ENCODE measurements around the gene SIK3. TPM values are rescaled to one million over a fixed set of nuclear protein-coding genes. Genes with fewer than 3 reads are reported as not detected.

The SIK3 gene
- total and polyA plus RNA-seq, 12 donors, result 11.7 to 176 (median 25.2) TPM

DNA sequence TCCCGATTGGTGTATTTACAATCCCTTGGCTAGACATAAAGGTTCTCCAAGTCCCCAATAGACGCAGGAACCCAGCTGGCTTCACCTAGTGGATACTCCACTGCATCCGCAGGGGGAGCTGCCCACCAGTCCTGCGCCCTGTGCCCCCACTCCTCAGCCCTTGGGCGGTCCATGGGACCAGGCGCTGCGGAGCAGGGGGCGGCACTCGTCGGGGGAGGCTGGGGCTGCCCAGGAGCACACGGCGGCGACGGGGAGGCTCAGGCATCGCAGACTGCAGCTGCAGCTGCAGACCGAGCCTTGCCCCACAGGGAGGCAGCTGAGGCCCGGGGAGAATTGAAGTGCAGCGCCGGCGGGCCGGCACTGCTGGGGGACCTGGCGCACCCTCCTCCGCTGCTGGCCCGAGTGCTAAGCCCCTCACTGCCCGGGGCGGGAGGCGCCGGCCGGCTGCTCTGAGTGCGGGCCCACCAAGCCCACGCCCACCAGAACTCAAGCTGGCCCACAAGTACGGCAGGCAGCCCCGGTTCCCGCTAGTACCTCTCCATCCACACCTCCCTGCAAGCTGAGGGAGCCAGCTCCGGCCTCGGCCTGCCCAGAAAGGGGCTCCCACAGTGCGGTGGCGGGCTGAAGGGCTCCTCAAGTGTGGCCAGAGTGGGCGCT, 12.2 kb upstream of the SIK3 start:
- intact Hi-C loops (cut with DNase I), result loop anchor here in 1 of 2 donors (5.0 kb wide), 1 partner anchor 233 kb away; no protein-coding TSS in a partner anchor
- Histone ChIP-seq H3K9me3 (replicated peaks in 1 of 3) (no peaks in the 10 kb centered on the region), H3K27ac (no peak overlapping the region), H3K4me1 (replicated peaks in 1 of 2) (no peaks in the 10 kb centered on the region), H3K4me3 (no peak overlapping the region), H3K27me3 (no peaks in the 10 kb centered on the region), H3K36me3 (replicated peaks in 1 of 2) (no peaks in the 10 kb centered on the region)
- WGBS, 4 donors, result 88 to 95% (median 92%) methylated on average over 6 to 39 of the region's 39 CpGs
- no peak for TF ChIP-seq POLR2A (IDR thresholded peaks at IDR 0.05)
- TF ChIP-seq, protein P1, sequence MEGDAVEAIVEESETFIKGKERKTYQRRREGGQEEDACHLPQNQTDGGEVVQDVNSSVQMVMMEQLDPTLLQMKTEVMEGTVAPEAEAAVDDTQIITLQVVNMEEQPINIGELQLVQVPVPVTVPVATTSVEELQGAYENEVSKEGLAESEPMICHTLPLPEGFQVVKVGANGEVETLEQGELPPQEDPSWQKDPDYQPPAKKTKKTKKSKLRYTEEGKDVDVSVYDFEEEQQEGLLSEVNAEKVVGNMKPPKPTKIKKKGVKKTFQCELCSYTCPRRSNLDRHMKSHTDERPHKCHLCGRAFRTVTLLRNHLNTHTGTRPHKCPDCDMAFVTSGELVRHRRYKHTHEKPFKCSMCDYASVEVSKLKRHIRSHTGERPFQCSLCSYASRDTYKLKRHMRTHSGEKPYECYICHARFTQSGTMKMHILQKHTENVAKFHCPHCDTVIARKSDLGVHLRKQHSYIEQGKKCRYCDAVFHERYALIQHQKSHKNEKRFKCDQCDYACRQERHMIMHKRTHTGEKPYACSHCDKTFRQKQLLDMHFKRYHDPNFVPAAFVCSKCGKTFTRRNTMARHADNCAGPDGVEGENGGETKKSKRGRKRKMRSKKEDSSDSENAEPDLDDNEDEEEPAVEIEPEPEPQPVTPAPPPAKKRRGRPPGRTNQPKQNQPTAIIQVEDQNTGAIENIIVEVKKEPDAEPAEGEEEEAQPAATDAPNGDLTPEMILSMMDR (IDR thresholded peaks at IDR 0.05), result no peak
- no peak for DNase-seq

DNA sequence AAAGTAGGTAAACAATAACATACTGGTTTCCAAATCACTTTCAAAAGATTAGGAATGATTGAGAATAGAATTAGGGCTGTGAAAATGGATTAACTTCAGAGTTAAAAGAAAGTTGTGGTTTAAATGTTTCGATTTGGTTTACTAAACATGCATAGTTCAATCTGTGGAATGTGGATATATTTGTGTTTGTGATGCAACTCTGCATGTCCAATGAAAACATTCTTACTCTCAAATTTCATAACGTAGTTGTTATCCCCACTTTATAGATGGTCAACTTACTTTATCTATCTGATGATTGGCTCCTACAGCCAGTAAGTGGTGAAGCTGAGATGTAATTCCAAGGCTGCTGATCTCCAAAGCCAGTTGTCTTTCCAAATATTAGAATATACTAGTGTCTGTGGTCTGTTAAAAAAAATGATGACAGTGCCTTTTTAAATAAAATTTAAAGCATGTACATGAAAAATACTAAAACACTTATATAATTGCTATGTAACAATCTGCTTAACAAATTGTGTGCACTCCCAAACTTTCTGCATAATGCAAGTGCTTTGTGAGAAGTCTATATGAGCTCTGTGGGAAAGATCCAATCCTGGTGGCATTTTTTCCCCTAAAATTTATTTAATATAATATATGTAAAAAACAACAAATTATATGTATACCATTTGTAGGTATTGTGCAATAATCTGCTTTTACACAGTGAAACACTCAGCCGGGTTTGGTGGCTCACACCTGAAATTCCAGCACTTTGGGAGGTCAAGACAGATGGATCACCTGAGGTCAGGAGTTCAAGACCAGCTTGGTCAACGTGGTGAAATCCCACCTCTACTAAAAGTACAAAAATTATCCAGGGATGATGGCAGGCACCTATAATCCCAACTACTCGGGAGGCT, 9.7 kb upstream of the SIK3 start:
- no peak for TF ChIP-seq POLR2A (IDR thresholded peaks at IDR 0.05)
- TF ChIP-seq, protein P1 (IDR thresholded peaks at IDR 0.05), result no peak
- Histone ChIP-seq H3K9me3 (replicated peaks in 1 of 3) (no peaks in the 10 kb centered on the region), H3K27me3 (no peaks in the 10 kb centered on the region), H3K36me3 (replicated peaks in 1 of 2) (no peaks in the 10 kb centered on the region), H3K27ac (no peak overlapping the region), H3K4me3 (no peak overlapping the region), H3K4me1 (replicated peaks in 1 of 2) (no peaks in the 10 kb centered on the region)
- WGBS, 4 donors, result 45 to 61% (median 55%) methylated on average over 5 of the region's 5 CpGs
- no peak for DNase-seq
- intact Hi-C loops (cut with DNase I), result loop anchor here (2.0 to 10.0 kb wide), 3 partner anchors 229 to 316 kb away; partner anchors contain the start of gene APOA5 (in 2 of the 2)

DNA sequence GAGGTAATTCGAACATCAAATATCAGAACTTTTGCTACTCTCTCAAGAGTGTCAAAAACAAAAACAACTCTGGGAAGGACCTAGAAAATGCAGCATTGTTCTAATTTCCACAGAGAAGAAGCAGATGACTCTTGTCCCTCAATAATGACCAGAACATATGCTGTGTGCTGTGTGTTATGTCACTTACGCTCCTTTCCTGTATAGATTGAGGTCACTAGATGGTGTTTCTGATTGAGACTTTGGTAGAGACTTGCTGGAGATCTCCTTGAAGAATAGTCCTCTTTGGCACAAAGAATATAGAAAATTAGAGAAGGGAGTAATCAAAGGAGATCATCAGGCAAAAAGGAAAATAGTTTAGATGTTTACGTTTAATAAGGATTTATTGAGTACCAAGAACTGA, 2.3 kb upstream of the SIK3 start:
- intact Hi-C loops (cut with DNase I), result loop anchor here in 1 of 2 donors (10.0 kb wide), 1 partner anchor 306 kb away; the partner anchor contains the start of gene APOA5
- Histone ChIP-seq H3K4me3 (no peak overlapping the region), H3K27me3 (no peaks in the 10 kb centered on the region), H3K36me3 (replicated peaks in 1 of 2) (no peaks in the 10 kb centered on the region), H3K4me1 (replicated peaks in 1 of 2) (peaks cover 15 to 27% of the 10 kb centered on the region in 2 donors), H3K27ac (no peak overlapping the region), H3K9me3 (replicated peaks in 1 of 3) (no peaks in the 10 kb centered on the region)
- TF ChIP-seq POLR2A (IDR thresholded peaks at IDR 0.05), result no peak
- TF ChIP-seq, protein P1 (IDR thresholded peaks at IDR 0.05), result no peak
- DNase-seq, result no peak
- 88 to 94% (median 89%) methylated on average over 3 of the region's 3 CpGs for WGBS, 4 donors

DNA sequence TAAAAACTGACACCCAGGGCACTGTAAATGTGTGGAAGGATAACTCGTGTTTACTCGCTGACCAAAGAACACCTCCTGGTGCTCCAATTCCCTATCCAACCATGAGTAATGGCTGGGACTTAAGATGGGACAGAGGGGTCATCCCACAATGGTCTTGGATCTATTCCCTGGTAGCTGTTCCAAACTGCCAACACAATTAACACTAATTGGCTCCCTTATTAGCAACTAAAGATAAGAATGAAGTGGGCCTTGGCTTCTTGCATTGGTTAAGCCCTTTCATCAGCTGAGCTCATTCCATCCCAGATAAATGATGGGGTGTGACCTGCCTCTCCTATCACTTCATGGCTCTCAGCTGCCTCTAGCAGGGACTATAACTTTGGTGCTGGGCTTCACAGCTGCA, 1.5 kb upstream of the SIK3 start:
- no peak for DNase-seq
- TF ChIP-seq, protein P1 (IDR thresholded peaks at IDR 0.05), result no peak
- no peak for TF ChIP-seq POLR2A (IDR thresholded peaks at IDR 0.05)
- Histone ChIP-seq H3K27me3 (no peaks in the 10 kb centered on the region), H3K27ac (peak overlapping the region in 4 of 5 donors; percentile 91 to 99 (median 96)), H3K4me1 (replicated peaks in 1 of 2) (peaks cover 22 to 36% of the 10 kb centered on the region in 2 donors), H3K4me3 (no peak overlapping the region), H3K9me3 (replicated peaks in 1 of 3) (no peaks in the 10 kb centered on the region), H3K36me3 (replicated peaks in 1 of 2) (no peaks in the 10 kb centered on the region)
- intact Hi-C loops (cut with DNase I), result loop anchor here (10.0 kb wide), 2 partner anchors 65 to 305 kb away; partner anchors contain the start of gene APOA5 (in 1 of the 2)
- WGBS, 4 donors, result 81 to 87% (median 84%) methylated on average over 2 of the region's 2 CpGs

Measured in adrenal gland (tissue), 12 donors.